Cardiac septum (tissue), 1 donor: ENCODE data around the gene LIMCH1. TPM values are rescaled to one million over a fixed set of nuclear protein-coding genes. Genes with fewer than 3 reads are reported as not detected.
"Not testable (repeated sequence)": the region's sequence is repeated elsewhere in the genome, so short reads cannot be mapped to it uniquely, and the experiment has no call there.

Source experiments
- DNase-seq: peaks from one replicate; pipeline ENCODE4 v3.0.0-alpha.2; 2020; ENCODE audit warnings: low spot score
- intact Hi-C: fragments of 100-400 bp; cut with DNase I; formaldehyde crosslinking; loops from one replicate; pipeline ENCODE4 v1.14.0; 2022
- total RNA-seq: library from RNA; stranded (reverse); fragmentation: NEBNext Ultra II Directional; extraction: Animal tissue kit (Norgen Biotek cat#: 25700); gene quantifications from one replicate; pipeline ENCODE4 v1.2.1, GENCODE V29; 2021
- donor health status: DM: no; HTN: no; CAD: no.

The LIMCH1 gene
- total RNA-seq, 1 donor from 2014 or later: 291 TPM

DNA sequence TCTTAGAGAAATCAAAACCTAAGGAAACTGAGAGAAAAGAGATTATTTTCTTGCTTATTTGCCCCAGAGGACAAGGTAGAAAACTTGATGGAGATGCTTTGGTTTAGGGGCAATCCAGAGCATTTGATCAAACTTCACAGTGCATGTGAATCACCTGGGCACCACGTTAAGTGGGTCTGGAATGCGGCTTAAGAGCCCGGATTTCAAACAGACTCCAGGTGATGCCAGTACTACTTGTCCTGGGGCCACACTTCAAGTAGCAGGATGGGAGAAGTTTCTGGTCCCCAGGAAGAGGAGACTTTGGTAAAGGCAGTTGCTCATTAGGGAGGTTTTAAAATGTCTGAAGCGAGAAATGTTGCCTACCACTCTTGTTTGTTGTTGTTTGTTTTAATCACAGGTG, 158.8 kb downstream of the LIMCH1 start:
- intact Hi-C loops: no loop called here
- no peak for DNase-seq

DNA sequence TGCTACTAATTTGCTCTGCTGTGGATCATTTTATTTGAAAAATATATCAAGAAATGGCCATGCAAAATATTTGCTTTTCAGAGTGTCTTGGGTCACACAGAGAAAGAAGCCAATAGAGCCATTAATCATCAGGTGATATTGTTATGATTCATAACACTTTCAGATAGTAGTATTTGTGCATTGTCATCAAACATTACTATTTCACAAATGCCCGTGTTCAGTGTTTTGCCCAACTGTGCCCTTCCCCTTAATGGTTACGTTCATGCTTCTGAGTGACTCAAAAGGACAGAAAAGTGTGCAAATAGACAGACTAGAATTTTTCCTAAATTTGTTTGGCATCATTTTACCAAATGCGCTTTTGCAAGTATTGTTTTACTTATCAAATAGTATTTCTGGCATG, 164.0 kb downstream of the LIMCH1 start:
- no peak for DNase-seq
- intact Hi-C loops: no loop called here

DNA sequence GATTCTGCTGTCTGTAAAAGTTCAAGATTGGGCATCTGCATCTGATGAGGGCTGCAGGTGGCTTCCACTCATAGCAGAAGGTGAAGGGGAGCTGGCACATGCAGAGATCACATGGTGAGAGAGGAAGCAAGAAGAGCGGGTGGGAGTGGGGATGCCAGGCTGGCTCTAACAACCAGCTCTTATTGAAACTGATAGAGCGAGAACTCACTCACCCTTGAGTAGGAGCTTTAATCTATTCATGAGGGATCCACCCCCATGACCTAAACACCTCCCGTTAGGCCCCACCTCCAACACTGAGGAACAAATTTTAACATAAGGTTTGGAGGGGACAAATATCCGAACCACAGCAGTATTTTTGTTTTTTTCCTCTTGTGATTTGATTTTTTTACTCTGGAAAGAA, 164.8 kb downstream of the LIMCH1 start:
- DNase-seq: no peak
- intact Hi-C loops: no loop called here

DNA sequence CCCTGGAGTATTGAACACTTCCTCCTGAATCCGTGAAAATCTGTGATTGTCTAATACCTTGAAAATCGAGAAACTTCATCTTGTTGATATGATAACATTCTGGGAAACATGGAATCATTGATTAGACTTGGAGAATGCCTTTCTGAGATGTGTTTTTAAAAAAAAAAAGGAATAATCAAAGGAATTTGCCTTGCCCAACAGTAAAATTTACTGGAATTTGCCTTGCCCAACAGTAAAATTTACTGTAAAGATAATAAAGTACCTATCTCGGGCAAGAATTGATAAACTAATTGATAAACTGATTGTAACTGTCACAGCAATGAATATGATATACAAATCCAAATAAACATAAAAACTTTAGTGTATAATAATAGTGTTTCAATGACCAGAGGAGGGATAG, 165.8 kb downstream of the LIMCH1 start:
- intact Hi-C loops: no loop called here
- no peak for DNase-seq

DNA sequence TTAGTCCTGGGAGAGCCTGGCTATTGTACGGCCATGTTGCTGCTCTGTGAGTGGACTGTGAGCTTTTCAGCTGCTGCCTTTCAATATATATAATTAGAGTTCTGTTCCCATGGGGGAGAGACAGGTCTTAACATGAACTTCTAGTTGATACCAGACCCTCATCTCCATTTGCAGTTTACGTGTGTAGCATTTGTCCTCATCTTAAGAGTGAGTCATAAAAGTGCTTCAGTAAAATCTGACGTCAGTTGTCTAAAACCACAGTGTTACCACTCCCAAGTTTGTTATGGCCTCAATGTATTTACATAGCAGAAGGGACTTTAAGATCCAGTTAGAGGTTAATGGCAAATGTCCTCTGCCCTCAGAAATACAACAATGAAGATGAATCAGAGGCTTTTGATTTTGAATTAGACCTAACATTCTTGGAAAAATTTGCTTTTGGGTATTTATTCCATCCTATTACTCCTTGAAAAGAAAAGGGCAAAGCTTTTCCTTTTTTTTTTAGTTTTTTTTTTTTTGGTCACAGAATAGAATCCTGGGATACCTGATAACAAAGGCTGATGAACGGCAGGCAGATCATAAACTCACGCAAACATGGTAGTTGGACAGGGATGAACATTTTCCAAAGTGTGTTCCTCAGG, 172.0 kb downstream of the LIMCH1 start:
- intact Hi-C loops: no loop called here
- DNase-seq: no peak

DNA sequence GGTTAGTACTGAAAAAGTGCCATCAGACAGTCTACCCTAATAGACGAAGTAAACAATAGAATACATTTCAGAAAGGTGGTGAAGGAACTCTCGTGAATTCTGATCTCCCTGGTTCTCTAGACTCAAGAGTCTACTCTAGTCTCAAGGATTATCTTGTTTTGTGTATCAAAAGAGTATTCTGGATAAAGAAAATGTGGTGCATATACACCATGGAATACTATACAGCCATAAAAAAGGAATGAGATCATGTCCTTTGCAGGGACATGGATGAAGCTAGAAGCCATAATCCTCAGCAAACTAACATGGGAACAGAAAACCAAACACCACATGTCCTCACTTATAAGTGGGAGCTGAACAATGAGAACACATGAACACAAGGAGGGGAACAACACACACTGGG, 173.7 kb downstream of the LIMCH1 start:
- DNase-seq, intact Hi-C loops: not testable (repeated sequence)

DNA sequence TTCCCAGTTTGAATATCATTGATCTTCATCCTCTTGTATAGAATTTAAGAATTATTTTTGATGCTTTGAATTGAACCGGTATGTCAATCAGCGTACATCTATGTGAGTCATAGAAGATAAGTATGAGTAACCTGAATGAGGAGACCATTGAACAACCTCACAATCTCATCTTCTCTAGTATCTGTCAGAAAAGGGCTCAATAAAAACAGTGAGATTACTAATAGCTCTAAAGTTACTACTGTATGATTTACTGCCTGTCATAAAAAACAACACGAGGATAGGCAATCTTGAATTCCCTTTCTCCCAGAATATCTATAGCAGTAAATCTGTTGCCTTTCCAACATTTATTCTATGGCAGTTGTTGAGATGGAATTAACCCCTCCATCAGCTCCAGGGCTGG, 174.5 kb downstream of the LIMCH1 start:
- intact Hi-C loops: no loop called here
- DNase-seq: no peak

DNA sequence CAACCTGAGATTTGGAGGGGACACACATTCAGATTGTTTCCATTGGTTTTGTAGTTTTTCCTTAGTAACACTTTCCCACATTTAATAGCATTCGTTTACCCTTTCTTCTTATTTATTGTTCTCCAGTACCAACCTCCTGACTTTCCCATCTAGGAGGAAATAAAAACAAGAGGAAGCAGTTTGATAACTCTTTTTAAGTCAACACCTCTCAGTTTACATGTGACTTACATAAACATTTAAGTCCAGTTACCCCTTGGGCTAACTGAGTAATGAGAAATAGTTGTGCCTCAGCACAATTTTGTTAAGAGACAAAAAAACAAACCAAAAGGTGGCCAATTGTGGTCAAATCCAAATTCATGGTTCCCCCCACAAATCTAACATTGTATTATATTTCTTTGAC, 175.8 kb downstream of the LIMCH1 start:
- intact Hi-C loops: no loop called here
- no peak for DNase-seq

DNA sequence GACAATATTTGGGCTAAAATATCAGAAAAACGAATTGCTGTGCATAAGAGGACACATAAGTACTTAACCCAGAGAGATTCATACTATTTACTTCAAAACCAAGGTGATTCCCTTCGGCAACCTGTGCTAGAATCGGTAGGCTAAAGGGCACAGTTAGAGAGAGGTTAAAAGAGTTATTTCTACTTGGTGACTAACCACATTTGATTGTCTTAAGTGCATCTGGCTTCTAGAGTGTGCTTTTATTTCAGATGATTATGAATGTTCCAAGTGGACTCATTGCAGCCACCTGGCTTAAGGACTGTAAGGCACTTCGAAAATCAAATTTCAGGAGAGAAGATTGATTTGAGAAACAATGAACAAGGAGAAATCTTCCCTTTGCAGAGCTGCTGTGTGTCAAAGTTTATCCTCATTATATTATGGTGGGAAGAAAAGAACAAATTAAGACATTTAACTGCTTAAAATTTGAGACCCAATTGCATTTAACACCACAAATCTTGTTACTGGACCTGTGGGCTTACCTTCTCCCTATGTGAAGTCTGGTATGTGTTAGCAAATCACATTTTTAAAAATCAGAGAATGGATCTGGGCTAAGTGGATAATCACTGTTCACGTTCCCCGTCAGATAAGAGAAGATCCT, 176.5 kb downstream of the LIMCH1 start:
- no peak for DNase-seq
- intact Hi-C loops: no loop called here

DNA sequence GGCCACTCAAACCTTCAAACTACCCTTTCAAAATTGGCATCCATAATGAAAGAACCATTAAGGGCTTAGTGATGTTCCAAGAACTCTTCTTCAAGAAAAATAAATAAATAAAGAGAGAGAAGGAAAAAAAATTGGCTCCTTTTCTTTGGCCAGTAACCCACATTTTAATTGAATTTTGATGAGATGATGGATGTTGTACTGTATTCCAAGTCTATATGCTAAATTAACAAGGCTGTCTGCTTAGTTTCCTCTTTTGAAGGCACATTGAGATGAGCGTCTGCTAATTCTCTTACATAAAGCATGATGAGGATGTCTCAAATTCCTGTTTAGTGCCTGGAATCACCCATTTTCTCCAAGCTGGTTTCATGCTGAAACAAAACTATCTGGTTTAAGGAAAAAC, 177.2 kb downstream of the LIMCH1 start:
- intact Hi-C loops: no loop called here
- DNase-seq: no peak

DNA sequence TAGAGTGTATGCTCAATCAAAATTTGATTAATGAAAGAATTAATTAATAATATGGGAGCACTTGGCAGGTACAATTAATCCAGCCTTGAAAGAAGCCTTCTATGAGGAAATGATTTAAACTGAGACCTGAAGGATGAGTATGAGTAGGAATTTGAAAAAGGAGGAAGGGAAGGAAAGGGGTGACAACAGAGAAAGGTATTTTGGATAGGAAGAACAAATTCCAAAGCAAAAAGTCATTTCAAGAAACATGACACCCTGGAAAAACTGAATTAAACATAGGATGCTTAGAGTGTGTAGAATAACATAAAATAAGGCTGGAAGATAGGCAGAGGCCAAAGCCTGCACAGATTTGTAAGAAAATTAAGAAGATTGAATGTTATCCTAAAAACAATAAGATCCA, 180.9 kb downstream of the LIMCH1 start:
- intact Hi-C loops: no loop called here
- no peak for DNase-seq

DNA sequence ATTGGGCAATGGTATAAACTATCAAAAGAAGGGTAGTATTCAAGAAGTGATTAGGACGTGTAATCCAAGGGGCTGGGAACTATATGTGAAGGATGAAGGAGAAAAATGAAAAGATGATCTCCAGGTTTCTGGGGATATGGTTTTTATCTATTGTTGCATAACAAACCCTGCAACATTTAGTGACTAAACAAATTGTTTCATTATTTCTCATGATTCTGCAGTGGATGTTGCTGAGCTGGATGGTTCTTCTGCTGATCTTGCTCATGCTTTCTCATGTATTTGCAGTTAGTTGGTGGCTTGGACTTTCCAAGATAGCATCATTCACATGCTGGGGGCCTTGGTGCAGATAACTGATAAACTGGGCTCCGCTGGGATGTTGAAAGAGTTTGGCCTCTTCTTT, 181.5 kb downstream of the LIMCH1 start:
- intact Hi-C loops: no loop called here
- DNase-seq: no peak

DNA sequence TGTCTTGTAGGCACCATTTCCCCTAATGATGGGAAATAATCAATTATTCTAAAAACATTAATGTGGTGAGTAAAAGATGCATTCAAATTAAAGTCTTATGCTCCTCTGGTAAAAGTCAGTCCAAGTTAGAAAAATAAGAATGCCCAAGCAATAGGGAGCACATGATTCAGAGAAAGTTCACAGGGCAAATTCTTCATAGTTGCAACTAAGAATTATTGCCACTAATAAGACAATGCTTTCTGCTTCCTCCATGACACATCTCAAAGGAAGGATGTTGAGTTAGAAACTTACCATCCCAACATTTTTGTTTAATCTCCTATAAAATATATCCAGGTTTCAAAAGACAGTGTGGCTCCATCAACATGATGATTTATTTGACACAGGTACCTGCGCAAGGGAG, 184.2 kb downstream of the LIMCH1 start:
- DNase-seq: no peak
- intact Hi-C loops: no loop called here

DNA sequence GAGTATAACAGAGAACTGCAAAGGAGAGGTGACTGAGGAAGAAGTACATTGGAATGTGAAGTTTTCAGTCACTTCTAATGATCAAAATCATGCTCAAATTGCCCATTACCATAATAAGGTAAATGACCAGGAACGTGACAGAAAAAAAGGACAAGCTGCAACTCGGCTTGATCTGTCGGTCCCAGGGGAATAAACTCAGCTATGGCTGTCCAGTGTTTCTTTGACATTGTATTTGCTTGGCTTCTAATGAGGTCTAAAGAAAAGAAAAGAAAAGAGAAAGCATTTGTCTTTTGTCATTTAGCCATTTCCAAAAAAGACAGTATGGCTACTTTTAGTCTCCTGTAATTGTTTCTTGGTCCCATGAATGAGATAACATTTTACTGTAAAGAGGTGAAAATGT, 185.3 kb downstream of the LIMCH1 start:
- DNase-seq: no peak
- intact Hi-C loops: no loop called here

DNA sequence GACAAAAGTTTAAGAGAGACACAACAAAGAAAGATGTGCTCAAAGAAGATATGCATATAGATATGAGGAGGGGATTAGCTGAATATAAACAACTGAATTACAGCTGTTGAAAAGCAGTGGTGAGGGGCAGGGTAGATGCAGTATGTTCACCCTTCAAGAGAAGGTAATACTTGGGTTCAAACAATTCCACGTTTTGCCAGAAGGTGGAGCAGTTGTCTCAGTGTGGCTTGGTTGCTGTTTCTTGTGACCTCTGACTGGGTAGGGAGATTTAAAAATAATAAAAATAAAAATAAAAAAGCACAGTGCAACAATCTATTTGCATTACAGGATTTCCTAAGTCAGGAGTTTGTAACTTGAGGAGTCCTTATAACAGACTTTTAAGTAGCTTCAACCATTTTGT, 187.3 kb downstream of the LIMCH1 start:
- intact Hi-C loops: no loop called here
- no peak for DNase-seq

DNA sequence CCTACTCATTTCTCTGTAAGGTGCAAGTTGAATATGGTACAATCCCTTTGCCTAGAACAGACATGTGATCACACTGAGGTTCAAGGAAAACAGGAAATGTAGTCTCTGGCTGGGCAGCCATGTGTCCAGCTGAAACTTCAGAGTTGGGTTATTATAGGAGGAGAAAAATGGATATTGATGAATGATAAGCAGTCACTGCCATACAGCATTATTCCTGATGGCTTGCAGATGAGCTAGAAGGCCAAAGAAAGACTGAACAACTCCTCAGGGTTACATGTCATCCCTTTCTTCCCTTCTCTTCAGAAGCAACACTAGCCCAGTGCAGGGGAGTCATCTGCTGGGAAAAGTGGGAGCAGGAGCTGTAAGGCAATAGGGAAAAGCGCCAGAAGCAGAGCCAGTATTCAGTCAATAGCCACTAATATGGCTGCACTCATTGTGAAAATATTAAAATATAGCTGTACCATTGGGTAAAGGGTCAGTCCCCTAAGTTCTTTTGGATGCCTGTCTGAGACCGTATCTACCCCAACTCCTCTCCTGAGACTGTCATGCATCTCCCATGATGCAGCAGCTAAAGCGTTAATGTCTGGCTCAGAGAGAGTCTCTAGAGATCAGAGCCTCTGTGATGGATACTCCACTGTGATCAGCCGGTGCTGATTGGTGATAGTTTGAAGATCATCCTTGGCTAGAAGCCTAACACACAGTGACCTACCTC, 190.1 kb downstream of the LIMCH1 start:
- intact Hi-C loops: no loop called here
- DNase-seq: no peak

DNA sequence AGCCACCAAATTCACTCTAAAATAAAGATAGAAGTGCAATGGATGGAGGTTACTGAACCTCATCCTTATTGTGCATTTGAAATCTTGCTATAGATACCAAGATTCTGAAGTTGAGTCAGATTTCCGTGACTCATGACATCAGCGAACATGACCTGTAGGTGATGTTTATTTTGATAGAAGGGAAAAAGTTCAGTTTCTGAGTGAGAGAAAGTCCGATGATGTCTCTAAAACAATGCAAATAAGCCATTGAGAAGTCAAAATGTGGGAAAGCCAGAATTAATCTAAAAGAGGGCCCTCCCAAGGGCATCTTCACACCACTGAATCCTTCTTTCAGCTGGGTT, 190.6 kb downstream of the LIMCH1 start:
- DNase-seq: no peak
- intact Hi-C loops: no loop called here

DNA sequence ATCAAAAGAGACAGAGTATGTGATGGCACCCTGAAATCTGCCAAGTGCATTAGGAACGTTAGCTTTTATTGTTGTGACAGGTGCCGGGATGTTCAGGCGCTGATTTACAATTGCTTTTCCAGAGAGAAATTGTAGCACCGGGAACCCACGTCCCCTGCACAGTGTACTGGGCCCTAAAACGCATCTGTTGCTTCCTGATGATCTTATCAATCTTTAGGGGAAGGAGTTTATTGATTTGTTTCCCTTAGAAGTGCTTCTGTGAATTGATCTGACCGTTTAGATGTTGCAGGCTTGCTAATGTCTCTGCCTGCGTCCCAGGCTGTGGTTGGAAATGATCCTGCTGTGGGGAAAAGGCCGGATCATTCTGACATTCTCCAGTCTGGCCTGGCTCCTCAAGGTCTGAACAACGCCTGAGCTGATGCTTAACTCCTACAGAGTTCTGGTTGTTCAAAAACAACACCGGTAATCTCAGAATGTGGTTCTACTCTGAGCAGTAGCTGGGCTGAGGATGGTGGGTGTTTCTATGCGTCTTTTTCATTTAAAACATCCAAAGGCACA, 193.7 kb downstream of the LIMCH1 start:
- DNase-seq: no peak
- intact Hi-C loops: no loop called here

DNA sequence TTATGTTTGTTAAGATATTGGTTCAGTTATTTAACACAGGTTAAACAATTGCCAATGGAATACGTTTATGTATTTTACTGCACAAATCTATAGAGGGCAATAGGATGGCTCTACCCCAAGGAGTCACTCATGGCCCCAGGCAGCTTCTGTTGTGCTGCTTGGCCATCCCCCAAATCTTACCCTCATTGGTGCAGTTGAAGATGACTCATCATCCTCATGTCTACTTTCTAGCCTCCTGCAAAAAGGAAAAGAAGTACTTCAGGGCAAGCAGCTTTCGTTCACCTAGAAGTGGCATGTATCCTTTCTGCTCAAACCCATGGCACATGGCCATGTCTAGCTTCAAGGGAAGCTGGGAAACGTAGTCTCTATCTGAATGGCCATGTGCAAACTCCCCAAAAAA, 196.4 kb downstream of the LIMCH1 start:
- intact Hi-C loops: no loop called here
- DNase-seq: no peak

DNA sequence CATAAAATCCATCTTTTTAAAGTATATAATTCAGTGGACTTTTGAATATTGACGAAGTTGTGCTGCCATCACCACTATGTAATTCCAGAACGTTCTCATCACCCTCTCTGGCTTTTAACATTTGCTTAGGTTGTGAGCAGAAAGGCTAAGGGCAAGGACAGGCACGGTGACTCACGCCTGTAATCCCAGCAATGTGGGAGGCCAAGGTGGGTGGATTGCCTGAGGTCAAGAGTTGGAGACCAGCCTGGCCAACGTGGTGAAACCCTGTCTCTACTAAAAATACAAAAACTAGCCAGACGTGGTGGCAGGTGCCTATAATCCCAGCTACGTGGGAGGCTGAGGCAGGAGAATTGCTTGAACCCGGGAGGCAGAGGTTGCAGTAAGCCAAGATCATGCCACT, 199.5 kb downstream of the LIMCH1 start:
- intact Hi-C loops, DNase-seq: not testable (repeated sequence)

DNA sequence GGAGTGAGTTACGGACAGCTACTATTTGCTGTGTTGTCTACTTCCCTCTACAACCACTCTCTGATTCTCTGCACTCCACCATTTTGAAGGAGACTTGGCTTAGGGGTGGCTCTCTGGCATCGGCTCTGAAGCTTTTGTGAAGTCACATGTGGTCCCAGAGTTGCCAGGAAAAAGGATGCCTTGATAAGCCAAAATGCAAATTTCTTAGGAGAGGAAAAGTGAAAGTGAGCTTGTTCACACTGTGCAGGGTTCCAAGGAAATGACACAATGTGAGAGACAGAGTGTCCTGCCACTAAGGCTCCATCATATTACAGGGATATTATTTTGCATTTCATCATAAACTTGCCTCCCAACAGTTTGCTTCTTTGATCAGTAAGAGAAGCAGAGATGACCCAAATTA, 203.4 kb downstream of the LIMCH1 start:
- DNase-seq: no peak
- intact Hi-C loops: no loop called here
